ENCODE measurements around the gene RFX8. TPM values are rescaled to one million over a fixed set of nuclear protein-coding genes. Genes with fewer than 3 reads are reported as not detected.

RFX8 gene
- total RNA-seq, 4 donors from 2014 or later = not detected

- Histone ChIP-seq H3K27ac (no peak overlapping the region), H3K4me3 (no peak overlapping the region), H3K27me3 (peaks cover 16% of the 10 kb centered on the region), H3K9me3 (no peaks in the 10 kb centered on the region), H3K4me1 (no peaks in the 10 kb centered on the region), H3K36me3 (no peaks in the 10 kb centered on the region)
- WGBS, 2 donors (ENCODE audit: low coverage in 1 of 2) = 40 to 81% methylated on average over 1 to 11 of the region's 11 CpGs
- in situ Hi-C loops (cut with MboI; ENCODE audit: low pct_ligation_motif_present in 1 of 4, low pct_unique_long_range_greater_than_20kb in 1 of 4, low sequenced_read_pairs in 3 of 4) = no loop called here
- no peak for DNase-seq
- intact Hi-C loops (cut with DNase I; ENCODE audit: low total_unique reads) = no loop called here
- TF ChIP-seq POLR2A (IDR thresholded peaks at IDR 0.05) (no peak), EP300 (IDR thresholded peaks at IDR 0.05; ENCODE audit: low read depth) (no peak), POLR2AphosphoS5 (IDR thresholded peaks at IDR 0.05) (no peak)
- TF ChIP-seq, protein P1, sequence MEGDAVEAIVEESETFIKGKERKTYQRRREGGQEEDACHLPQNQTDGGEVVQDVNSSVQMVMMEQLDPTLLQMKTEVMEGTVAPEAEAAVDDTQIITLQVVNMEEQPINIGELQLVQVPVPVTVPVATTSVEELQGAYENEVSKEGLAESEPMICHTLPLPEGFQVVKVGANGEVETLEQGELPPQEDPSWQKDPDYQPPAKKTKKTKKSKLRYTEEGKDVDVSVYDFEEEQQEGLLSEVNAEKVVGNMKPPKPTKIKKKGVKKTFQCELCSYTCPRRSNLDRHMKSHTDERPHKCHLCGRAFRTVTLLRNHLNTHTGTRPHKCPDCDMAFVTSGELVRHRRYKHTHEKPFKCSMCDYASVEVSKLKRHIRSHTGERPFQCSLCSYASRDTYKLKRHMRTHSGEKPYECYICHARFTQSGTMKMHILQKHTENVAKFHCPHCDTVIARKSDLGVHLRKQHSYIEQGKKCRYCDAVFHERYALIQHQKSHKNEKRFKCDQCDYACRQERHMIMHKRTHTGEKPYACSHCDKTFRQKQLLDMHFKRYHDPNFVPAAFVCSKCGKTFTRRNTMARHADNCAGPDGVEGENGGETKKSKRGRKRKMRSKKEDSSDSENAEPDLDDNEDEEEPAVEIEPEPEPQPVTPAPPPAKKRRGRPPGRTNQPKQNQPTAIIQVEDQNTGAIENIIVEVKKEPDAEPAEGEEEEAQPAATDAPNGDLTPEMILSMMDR (IDR thresholded peaks at IDR 0.05) = no peak
Measured at GRCh38 chr2:101380376-101380775, 94.5 kb downstream of the RFX8 start.

- Histone ChIP-seq H3K4me1 (no peaks in the 10 kb centered on the region), H3K9me3 (no peaks in the 10 kb centered on the region), H3K36me3 (no peaks in the 10 kb centered on the region), H3K27me3 (peaks cover 3% of the 10 kb centered on the region), H3K4me3 (no peak overlapping the region), H3K27ac (no peak overlapping the region)
- in situ Hi-C loops (cut with MboI; ENCODE audit: low pct_ligation_motif_present in 1 of 4, low pct_unique_long_range_greater_than_20kb in 1 of 4, low sequenced_read_pairs in 3 of 4) = no loop called here
- no peak for DNase-seq
- 82 to 93% methylated on average over 2 of the region's 2 CpGs for WGBS, 2 donors (ENCODE audit: low coverage in 1 of 2)
- TF ChIP-seq POLR2A (IDR thresholded peaks at IDR 0.05) (no peak), POLR2AphosphoS5 (IDR thresholded peaks at IDR 0.05) (no peak), EP300 (IDR thresholded peaks at IDR 0.05; ENCODE audit: low read depth) (no peak)
- TF ChIP-seq, protein P1 (IDR thresholded peaks at IDR 0.05) = no peak
- intact Hi-C loops (cut with DNase I; ENCODE audit: low total_unique reads) = no loop called here
Measured at GRCh38 chr2:101379091-101379490, 95.8 kb downstream of the RFX8 start.

DNA sequence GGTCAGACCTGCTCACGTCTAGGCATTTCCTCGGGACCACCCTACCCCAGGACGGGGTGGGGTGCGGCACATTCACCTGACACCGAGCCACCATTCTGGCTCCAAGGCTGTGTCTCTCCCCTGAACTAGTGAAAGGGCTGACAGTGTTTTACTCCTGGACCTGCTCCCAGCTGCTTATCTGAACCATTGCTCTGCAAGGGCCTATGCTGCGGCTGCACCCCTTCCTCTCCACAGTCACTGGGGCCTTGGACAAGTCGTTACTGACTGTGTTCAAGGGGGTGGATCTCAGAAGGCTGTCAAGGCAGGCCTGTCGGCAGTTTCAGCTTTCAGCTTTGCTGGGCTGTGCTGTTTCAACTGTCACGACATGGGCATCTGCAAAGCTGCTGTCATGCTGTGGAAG is 99.3 kb downstream of the RFX8 start:
- no peaks in the 10 kb centered on the region for H3K36me3 ChIP-seq
- H3K4me1 ChIP-seq = no peaks in the 10 kb centered on the region
- 70 to 75% methylated on average over 2 to 9 of the region's 9 CpGs for WGBS, 2 donors (ENCODE audit: low coverage in 1 of 2)
- no peak overlapping the region for H3K27ac ChIP-seq
- DNase-seq = no peak
- no peaks in the 10 kb centered on the region for H3K27me3 ChIP-seq
- in situ Hi-C loops (cut with MboI; ENCODE audit: low pct_ligation_motif_present in 1 of 4, low pct_unique_long_range_greater_than_20kb in 1 of 4, low sequenced_read_pairs in 3 of 4) (no loop called here), intact Hi-C loops (cut with DNase I; ENCODE audit: low total_unique reads) (no loop called here)
- no peak for TF ChIP-seq POLR2A (IDR thresholded peaks at IDR 0.05)
- TF ChIP-seq POLR2AphosphoS5 (IDR thresholded peaks at IDR 0.05) = no peak
- TF ChIP-seq, protein P1 (IDR thresholded peaks at IDR 0.05) = no peak
- no peak for TF ChIP-seq EP300 (IDR thresholded peaks at IDR 0.05; ENCODE audit: low read depth)
- H3K9me3 ChIP-seq = no peaks in the 10 kb centered on the region
- no peak overlapping the region for H3K4me3 ChIP-seq

DNA sequence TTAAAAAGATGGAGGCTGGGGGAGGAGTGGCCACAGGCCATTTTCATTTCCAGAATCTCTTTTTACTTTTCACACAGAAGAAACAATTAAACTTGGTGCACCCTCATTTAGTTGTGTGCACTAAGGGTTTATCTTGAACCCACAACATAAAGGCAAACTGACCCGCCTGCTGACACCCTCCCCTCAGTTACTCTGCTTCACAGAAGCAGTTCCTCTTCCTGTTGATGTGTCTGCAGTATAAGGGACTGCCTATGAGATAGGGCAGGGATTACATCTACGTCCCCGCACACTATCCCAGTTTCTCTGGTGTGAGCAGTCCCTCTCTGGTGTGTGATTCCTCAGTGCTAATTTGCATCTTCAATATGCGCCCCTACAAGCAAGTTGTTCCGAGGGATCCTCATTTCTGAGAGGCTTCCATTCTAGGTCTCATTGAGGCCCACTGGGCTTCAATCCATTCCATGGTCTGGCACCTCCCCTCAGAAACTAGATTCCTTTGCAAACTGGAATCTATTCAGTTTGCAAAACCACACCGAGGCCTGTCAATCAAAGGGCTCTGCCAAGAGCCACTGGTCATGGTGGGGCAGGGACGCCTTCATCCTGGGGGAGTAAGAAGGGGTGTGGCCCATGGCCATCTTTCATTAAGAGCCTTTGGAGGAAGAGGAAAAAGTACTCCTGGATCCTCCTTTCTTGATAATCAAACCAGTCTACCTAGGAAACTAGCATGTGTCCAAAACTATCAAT is 99.9 kb downstream of the RFX8 start:
- TF ChIP-seq, protein P1 (IDR thresholded peaks at IDR 0.05) = no peak
- TF ChIP-seq POLR2AphosphoS5 (IDR thresholded peaks at IDR 0.05) (no peak), EP300 (IDR thresholded peaks at IDR 0.05; ENCODE audit: low read depth) (no peak), POLR2A (IDR thresholded peaks at IDR 0.05) (no peak)
- in situ Hi-C loops (cut with MboI; ENCODE audit: low pct_ligation_motif_present in 1 of 4, low pct_unique_long_range_greater_than_20kb in 1 of 4, low sequenced_read_pairs in 3 of 4) = no loop called here
- WGBS, 2 donors (ENCODE audit: low coverage in 1 of 2) = 83 to 89% methylated on average over 2 to 7 of the region's 7 CpGs
- no peak overlapping the region for H3K27ac ChIP-seq
- intact Hi-C loops (cut with DNase I; ENCODE audit: low total_unique reads) = no loop called here
- no peak overlapping the region for H3K4me3 ChIP-seq
- DNase-seq = no peak
- H3K36me3 ChIP-seq = no peaks in the 10 kb centered on the region
- H3K9me3 ChIP-seq = no peaks in the 10 kb centered on the region
- no peaks in the 10 kb centered on the region for H3K4me1 ChIP-seq
- no peaks in the 10 kb centered on the region for H3K27me3 ChIP-seq

All from transverse colon (tissue), 4 donors.